Glomerular endothelial cell (primary cell): ENCODE results near the gene INO80. TPM values are rescaled to one million over a fixed set of nuclear protein-coding genes. Genes with fewer than 3 reads are reported as not detected.

ENCODE experiments used
- DNase-seq: peaks from one replicate; pipeline ENCODE4 v3.0.0-alpha.2; 2011; ENCODE audit warnings: low read depth, low spot score; ENCODE audit errors: extremely low read depth
- total RNA-seq: library from RNA; depleted of rRNA; stranded (reverse); fragments of >200 nt; gene quantifications from 2 replicates; pipeline ENCODE4 v1.2.3, GENCODE V29; 2015

INO80 gene
- total RNA-seq, 1 donor from 2014 or later = 22.6 TPM

DNA sequence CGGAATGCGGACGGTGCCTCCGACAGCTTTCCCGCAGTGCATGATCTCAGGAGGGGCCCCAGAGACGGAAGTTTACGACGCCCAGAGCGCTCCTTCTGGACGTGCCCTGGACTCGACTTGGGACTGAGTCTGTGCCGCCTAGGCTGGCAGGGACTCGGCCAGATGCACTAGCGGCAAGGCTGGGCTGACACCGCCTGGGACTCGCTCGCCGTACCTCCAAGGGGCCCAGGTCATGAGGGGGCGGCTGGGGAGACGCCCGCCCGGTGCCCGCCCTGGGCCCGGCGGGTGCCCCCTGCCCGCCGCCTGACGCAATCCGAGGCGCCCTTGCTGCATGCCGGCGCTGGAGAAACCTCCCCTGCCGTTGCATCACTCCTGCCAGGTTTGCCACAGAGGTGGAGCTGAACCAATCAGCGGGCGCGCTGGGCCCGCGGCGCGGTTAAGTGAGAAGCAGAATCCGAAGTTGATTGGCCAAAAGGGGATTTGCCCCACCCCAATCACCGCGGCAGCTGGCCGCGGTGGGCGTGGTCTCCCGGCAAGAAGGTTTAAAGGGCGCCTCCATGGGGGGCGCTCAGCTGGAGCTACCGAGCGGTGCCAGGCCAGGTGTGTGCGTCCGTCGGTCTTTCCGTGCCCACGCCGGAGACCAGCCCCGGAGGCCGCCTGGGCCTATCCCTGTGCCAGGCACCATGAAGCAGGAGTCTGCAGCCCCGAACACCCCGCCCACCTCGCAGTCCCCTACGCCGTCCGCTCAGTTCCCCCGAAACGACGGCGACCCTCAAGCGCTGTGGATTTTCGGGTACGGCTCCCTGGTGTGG is 163.0 kb downstream of the INO80 start, which contains the start of gene CHAC1:
Gene CHAC1 (plus strand): TSS at position 571 of the 812 bp plus-strand sequence. CDS start 113 bp downstream, at position 684.
- no peak for DNase-seq

- DNase-seq = no peak
Measured at GRCh38 chr15:40952301-40952900, 163.7 kb downstream of the INO80 start.

GRCh38 chr15:40951764-40952163 is 164.3 kb downstream of the INO80 start:
- no peak for DNase-seq

DNA sequence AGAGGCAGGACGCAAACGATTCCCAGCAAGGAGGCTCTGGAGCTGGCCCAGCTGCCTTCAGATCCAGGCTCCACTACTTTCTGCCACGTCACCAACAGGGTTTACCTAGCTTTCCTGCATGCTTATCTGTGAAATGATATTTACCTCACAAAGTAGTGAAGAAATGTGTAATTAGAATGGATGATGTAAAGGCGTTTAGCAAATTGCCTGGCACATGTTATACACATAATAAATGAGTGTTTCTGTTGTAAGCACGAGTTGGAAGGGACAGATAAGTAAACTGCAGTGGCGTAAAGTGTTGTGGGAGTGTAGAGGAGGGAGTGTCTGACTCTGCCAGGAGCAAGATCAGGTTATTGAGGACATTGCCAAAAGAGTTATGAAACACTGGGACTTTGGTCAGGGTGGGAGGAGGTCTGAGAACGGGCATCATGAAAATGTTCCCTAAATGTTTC is 166.3 kb downstream of the INO80 start:
- DNase-seq = no peak

DNA sequence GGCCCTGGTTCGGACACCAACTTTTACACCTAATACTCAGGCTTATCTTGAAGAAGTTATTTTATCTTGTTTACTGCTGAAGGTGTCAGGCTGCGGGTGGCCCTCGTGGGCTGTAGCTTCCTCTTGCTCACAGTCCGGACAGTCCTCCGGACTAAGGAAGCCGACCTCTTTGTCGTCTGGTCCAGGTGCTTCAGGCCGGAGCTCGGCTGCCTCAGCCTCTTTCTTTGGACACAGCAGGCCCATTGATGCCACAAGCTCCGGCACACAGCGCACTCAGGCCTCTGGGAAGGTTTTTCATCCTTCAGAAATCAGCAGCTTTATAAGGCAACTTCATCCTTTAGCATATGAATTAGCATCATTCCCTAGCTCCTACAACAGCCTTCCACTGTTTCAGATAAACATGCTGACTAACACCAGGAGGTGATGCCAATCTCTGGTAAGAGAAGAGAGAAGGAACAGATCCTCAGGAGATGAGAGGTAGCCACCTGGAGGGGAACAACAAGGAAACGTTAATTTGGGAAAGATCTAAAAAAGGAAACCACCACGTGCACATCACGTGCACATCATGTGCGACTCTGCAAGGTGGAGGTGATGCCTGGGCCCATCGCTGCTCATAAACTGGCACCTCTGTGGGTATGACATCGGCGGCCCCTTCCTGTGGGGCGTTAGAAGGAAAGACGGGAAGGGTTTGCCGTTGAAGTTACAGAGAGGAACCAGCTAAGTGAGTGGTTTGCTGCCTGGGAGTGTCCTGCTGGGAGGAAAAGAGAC is 167.2 kb downstream of the INO80 start:
- no peak for DNase-seq

DNA sequence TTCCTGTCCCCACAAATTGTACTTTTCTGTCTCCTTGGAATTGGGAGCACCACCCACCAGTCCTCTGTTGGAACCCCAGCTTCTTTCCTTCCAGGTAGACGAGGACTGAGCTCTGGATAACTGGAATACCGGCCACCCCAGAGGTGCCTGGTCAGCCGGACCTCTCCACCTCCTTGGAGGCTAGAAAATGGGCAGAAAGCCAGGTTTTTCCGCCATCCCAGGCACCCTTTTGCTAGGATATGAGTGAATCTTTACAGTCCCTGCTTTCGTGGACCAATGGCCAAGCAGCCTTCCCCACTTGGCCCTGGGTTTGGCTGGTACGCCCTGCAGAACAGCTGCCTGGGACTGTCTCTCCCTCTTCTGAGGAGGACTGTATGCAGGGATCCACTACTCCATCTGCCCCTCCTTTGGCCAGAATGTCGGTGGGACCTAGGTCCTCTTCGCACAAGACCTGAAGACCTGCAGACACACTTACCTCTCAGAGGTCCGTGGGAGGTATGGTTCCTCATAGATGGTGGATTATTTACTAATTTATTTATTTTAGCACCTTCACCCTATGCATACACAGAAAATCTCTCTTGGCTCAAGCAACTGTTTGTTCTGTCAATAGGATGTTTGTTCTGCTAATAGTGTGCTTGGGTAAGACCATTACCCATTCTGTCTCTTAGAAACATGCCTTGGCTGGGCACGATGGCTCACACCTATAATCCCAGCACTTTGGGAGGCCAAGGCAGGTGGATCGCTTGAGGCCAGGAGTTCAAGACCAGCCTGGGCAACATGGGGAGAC is 171.4 kb downstream of the INO80 start:
- DNase-seq = no peak

GRCh38 chr15:40943764-40944365 is 172.2 kb downstream of the INO80 start:
- no peak for DNase-seq

- no peak for DNase-seq
Measured at GRCh38 chr15:40942878-40943277, 173.2 kb downstream of the INO80 start.

- no peak for DNase-seq
Measured at GRCh38 chr15:40942337-40942854, 173.7 kb downstream of the INO80 start.

- DNase-seq = no peak
Measured at GRCh38 chr15:40941528-40942336, 174.3 kb downstream of the INO80 start.

- DNase-seq = no peak
Measured at GRCh38 chr15:40941068-40941527, 175.0 kb downstream of the INO80 start.

GRCh38 chr15:40940296-40940801 is 175.7 kb downstream of the INO80 start:
- no peak for DNase-seq

DNA sequence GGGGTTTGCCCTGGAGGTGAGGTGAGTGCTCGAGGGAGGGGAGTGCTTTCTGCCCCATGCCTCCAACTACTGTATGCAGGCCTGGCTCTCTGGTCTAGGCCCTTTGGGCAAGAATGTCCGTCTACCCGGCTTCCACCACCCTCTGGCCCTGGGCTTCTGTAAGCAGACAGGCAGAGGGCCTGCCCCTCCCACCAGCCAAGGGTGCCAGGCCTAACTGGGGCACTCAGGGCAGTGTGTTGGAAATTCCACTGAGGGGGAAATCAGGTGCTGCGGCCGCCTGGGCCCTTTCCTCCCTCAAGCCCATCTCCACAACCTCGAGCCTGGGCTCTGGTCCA is 177.6 kb downstream of the INO80 start:
- no peak for DNase-seq

- DNase-seq = no peak
Measured at GRCh38 chr15:40937762-40938535, 178.1 kb downstream of the INO80 start.

DNA sequence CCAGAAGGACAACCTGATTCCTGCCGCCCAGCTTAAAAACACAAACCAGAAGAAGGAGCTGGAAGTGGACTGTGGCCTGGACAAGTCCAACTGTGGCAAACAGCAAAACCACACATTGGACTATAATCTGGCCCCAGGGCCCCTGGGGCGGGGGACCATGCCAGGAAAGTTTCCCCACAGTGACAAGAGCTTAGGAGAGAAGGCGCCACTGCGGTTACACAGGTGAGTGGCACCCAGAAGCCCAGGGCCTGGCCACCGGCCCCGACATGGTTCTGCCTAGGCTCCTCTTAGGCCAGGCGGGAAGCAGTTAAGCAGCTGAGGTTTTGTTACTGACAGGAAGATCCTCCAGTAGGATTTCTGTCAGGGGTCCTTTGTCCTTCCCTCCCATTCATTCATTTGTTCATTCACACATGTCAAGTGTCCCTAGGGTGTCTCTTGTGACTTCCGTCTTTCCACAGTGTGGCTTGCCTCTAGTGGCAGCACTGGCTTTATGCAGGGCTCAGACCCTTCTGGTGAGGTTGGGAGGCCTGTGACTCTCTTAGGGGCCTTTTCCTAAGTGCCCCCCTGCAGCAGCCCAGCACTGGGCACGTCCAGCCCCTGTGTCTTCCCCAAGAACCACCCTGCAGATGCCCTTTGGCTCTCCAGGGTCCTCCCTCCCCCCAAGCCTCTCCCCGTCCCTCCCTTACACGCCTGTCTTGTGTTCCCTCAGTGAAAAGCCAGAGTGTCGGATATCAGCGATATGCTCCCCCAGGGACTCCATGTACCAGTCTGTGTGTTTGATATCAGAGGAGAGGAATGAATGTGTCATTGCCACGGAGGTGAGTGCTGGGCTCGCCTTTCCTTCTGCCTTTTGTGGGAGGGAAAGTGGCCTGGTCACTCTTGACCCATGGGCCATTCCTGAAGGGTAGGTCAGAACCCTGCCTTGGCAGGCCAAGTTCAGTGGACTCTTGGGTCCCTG is 179.1 kb downstream of the INO80 start:
- no peak for DNase-seq

DNA sequence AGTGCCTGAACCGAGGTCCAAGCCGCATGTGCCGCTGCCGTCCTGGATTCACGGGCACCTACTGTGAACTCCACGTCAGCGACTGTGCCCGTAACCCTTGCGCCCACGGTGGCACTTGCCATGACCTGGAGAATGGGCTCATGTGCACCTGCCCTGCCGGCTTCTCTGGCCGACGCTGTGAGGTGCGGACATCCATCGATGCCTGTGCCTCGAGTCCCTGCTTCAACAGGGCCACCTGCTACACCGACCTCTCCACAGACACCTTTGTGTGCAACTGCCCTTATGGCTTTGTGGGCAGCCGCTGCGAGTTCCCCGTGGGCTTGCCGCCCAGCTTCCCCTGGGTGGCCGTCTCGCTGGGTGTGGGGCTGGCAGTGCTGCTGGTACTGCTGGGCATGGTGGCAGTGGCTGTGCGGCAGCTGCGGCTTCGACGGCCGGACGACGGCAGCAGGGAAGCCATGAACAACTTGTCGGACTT is 179.8 kb downstream of the INO80 start:
- no peak for DNase-seq

DNA sequence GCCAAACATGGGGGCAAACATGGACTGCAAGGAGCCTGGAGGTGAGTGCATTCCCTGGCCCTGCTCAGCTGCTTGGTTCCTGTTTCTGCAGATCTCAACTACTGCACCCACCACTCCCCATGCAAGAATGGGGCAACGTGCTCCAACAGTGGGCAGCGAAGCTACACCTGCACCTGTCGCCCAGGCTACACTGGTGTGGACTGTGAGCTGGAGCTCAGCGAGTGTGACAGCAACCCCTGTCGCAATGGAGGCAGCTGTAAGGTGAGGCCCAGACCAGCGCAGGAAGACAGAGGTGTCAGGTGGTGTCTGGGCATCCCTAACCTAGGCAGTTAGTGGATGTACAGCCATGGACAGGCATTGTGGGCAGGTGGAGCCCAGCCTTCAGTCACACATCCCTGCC is 181.6 kb downstream of the INO80 start:
- DNase-seq = no peak
